GM12865 (cell line): ENCODE data around the gene THSD7B.

Experiments
- DNase-seq: peaks from one replicate; pipeline ENCODE4 v3.0.0; 2010; ENCODE audit warnings: low read depth
- H3K4me3 ChIP-seq: 2 replicates; pipeline ENCODE4 v1.5.1; 2011; ENCODE audit warnings: mild to moderate bottlenecking, low read depth, low read length, control low read depth
- TF ChIP-seq, protein P1 (sequence below): IDR thresholded peaks from 2 replicates; pipeline ENCODE4 v1.5.1; 2011; ENCODE audit warnings: low read length, control low read depth, low read depth, inconsistent platforms; ENCODE audit not compliant: insufficient read depth; ENCODE audit errors: missing control alignments

The THSD7B gene

DNA sequence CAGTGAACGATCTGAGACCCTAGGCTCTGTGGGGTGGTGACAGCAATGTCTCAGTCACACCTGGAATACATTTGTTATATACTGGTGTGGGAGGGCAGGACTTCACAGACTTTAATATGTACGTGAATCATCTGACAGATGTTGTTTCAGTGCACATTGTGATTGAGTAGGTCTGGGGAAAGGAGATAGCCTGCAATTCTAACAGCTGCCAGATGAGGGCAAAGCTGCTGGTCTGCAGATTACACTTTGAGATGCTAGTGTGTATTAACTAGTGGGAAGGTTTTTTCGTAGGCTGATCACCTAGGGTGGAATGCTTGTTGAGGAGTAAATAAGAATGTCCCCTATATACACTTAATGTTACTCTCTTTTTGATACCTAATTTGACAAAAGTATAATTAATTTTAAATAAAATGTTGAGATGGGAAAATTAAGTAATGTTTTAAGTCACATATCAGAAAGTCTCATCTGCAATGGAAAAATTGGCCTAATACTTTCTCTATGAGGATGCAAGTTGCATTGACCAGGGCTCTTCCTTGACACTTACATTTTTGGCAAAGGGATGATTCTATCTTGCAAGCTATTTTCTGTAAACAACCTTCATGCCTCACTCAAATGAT lies 702.0 kb downstream of the THSD7B start:
- TF ChIP-seq, protein P1, sequence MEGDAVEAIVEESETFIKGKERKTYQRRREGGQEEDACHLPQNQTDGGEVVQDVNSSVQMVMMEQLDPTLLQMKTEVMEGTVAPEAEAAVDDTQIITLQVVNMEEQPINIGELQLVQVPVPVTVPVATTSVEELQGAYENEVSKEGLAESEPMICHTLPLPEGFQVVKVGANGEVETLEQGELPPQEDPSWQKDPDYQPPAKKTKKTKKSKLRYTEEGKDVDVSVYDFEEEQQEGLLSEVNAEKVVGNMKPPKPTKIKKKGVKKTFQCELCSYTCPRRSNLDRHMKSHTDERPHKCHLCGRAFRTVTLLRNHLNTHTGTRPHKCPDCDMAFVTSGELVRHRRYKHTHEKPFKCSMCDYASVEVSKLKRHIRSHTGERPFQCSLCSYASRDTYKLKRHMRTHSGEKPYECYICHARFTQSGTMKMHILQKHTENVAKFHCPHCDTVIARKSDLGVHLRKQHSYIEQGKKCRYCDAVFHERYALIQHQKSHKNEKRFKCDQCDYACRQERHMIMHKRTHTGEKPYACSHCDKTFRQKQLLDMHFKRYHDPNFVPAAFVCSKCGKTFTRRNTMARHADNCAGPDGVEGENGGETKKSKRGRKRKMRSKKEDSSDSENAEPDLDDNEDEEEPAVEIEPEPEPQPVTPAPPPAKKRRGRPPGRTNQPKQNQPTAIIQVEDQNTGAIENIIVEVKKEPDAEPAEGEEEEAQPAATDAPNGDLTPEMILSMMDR = peak; percentile 69
- DNase-seq = peak; percentile 52
- H3K4me3 ChIP-seq = no peak overlapping the region

DNA sequence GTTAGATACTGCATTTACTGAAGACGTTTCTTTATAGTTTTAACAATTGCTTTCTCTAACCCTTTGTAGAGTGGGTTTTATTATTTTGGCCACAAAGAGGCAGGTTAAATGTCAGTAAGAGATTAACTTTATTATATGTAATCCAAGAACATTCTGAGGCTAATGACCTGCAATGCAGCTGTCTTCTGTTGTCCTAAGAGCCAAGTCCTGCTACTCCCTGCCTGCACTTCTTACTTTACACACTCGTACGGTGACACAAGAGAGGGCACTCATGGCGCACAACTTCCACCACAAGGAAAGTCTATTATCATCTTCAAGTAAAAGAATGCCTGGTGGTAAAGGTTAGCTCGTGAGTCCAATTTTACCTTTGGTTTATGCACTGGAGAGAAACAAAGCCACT lies 727.9 kb downstream of the THSD7B start:
- no peak for DNase-seq
- TF ChIP-seq, protein P1 = no peak
- H3K4me3 ChIP-seq = no peak overlapping the region

DNA sequence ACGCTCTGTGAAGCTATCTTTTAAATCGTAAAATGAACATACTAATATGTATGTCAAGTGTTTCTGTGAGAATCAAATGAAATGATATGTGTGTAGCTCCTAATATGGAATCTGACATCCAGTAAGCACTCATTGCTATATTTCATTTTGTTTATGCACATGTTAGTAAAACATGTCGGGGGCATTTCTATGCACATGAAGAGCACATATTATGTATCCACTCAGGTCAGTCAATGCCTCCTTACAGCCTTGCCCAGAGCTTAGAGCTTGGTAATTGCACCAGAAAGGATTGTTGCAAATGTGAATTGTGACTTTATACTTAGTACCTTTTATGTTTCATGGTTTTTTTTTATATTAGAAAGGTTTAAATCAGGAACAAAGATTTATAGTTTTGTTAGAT lies 735.3 kb downstream of the THSD7B start:
- TF ChIP-seq, protein P1 = no peak
- DNase-seq = no peak
- no peak overlapping the region for H3K4me3 ChIP-seq

DNA sequence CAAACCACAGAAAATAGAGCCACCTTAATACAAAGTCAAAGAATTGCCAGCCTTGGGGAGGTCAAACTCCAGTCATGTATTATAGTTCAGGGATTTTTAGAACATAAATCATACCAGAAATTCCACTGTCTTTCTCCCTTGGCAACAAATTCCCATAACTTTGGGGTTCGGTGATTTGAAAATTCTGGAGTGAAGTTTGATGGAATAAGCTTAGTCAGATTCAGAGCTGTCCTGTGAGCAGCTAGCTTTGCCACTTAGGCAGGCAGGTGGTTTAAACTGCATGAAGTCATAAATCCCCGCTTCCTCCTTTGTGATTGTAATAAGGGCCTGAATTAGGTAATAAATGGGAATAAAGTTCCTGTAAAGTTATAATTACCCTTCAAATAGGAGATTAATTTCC lies 741.9 kb downstream of the THSD7B start:
- no peak overlapping the region for H3K4me3 ChIP-seq
- no peak for DNase-seq
- TF ChIP-seq, protein P1 = no peak

DNA sequence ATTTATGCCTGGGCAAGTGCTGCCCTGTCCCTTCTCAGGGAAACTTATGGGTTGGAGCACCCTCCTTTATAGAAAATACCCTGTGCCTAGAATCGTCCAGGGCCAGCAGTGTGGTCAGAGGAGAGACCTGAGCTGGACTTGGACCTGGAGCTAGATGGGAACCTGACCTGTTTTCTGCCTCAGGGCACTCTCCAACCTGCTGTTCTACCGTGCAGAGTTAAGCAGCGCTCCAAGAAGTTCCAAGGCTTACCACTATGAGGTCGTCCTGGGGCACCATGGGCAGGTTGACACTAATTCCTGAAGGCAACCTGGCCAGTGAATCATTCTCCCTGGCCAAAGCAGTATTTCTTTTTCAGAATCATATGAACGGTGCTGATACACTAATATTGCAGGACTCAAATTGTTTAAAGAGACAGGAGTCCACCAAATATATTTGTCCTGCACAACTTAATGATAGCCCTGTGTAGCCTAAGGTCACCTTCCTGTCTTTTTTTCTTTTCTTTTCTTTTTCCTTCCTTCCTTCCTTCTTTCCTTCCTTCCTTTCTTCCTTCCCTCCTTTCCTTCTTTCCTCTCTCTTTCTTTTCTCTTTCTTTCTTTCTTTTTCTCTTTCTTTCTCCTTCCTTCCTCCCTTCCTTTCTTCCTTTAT lies 743.5 kb downstream of the THSD7B start:
- TF ChIP-seq, protein P1 = no peak
- DNase-seq = no peak
- no peak overlapping the region for H3K4me3 ChIP-seq

DNA sequence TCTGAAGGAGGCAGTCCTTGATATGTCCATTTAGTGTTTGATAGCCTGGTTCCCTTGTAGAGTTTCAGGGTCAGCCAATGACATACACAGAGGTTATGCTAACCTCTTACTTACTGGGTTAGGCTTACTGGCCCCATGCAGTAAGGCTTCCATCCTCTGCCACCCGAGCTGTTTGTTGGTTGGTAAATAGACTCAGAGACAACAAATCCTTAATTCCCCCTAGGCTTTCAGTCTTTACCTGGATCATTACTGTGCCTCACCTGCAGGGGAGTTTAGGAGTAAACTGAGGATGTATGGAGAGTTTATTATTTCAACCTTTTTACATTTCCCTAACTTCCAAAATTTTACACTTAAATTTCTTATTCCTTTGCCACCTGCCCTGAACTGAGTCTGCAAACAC lies 746.2 kb downstream of the THSD7B start:
- TF ChIP-seq, protein P1 = no peak
- DNase-seq = no peak
- H3K4me3 ChIP-seq = no peak overlapping the region
